ENCODE data around the gene KCNIP3. TPM values are rescaled to one million over a fixed set of nuclear protein-coding genes. Genes with fewer than 3 reads are reported as not detected.
A peak's percentile ranks its signal among the peaks of the same experiment; 100 is the strongest.

Gene KCNIP3
- total RNA-seq, 1 donor from 2014 or later: 3.0 TPM

DNA sequence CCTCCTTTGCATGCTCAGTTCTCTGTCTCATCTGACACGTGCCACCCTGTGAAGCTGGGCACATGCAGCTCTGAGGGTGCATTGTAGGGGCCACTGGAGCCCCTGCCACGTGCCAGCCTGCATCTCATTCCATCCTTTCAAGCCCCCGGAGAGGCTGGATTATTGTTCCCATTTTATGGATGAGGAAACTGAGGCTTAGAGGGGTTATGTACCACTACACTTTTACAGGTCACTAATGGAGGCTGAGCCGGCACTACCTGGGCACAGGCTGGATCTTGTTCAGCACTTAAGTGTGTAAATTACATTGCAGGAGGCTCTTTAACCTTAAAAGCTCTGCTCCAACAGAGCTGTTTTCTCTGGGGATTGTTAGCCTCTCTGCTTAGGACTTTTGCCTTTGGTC lies 47.5 kb downstream of the KCNIP3 start:
- no peak for ATAC-seq
- no peak overlapping the region for H3K27ac ChIP-seq
- H3K4me1 ChIP-seq: peaks cover 11% of the 10 kb centered on the region
- no peaks in the 10 kb centered on the region for H3K36me3 ChIP-seq
- no peak for DNase-seq
- intact Hi-C loops (cut with DNase I): no loop called here
- no peak overlapping the region for H3K4me3 ChIP-seq
- TF ChIP-seq CTCF (IDR thresholded peaks at IDR 0.05): no peak
- no peaks in the 10 kb centered on the region for H3K9me3 ChIP-seq
- H3K27me3 ChIP-seq: peaks cover 16% of the 10 kb centered on the region

- H3K9me3 ChIP-seq: no peaks in the 10 kb centered on the region
- H3K27me3 ChIP-seq: peaks cover 16% of the 10 kb centered on the region
- no peak for ATAC-seq
- intact Hi-C loops (cut with DNase I): no loop called here
- H3K27ac ChIP-seq: no peak overlapping the region
- no peak for TF ChIP-seq CTCF (IDR thresholded peaks at IDR 0.05)
- peak overlapping the region; percentile 70 for H3K4me3 ChIP-seq
- DNase-seq: no peak
- no peaks in the 10 kb centered on the region for H3K36me3 ChIP-seq
- peaks cover 11% of the 10 kb centered on the region for H3K4me1 ChIP-seq
These were observed 48.0 kb downstream of the KCNIP3 start for GRCh38 chr2:95345081-95345562.

GRCh38 chr2:95345563-95346230 lies 48.5 kb downstream of the KCNIP3 start:
- Histone ChIP-seq H3K4me1 (peaks cover 11% of the 10 kb centered on the region), H3K27me3 (peaks cover 16% of the 10 kb centered on the region), H3K9me3 (no peaks in the 10 kb centered on the region), H3K27ac (peak overlapping the region; percentile 58), H3K4me3 (peak overlapping the region; percentile 70), H3K36me3 (no peaks in the 10 kb centered on the region)
- intact Hi-C loops (cut with DNase I): no loop called here
- DNase-seq: peak; percentile 92
- ATAC-seq: peak; percentile 94
- peak; percentile 90 for TF ChIP-seq CTCF (IDR thresholded peaks at IDR 0.05)

GRCh38 chr2:95346231-95346737 lies 49.1 kb downstream of the KCNIP3 start:
- no peak for TF ChIP-seq CTCF (IDR thresholded peaks at IDR 0.05)
- H3K4me3 ChIP-seq: peak overlapping the region; percentile 70
- H3K9me3 ChIP-seq: no peaks in the 10 kb centered on the region
- DNase-seq (peak; percentile 81), ATAC-seq (peak; percentile 77)
- H3K4me1 ChIP-seq: peaks cover 11% of the 10 kb centered on the region
- H3K27me3 ChIP-seq: peaks cover 16% of the 10 kb centered on the region
- intact Hi-C loops (cut with DNase I): no loop called here
- H3K36me3 ChIP-seq: no peaks in the 10 kb centered on the region
- peak overlapping the region; percentile 58 for H3K27ac ChIP-seq

DNA sequence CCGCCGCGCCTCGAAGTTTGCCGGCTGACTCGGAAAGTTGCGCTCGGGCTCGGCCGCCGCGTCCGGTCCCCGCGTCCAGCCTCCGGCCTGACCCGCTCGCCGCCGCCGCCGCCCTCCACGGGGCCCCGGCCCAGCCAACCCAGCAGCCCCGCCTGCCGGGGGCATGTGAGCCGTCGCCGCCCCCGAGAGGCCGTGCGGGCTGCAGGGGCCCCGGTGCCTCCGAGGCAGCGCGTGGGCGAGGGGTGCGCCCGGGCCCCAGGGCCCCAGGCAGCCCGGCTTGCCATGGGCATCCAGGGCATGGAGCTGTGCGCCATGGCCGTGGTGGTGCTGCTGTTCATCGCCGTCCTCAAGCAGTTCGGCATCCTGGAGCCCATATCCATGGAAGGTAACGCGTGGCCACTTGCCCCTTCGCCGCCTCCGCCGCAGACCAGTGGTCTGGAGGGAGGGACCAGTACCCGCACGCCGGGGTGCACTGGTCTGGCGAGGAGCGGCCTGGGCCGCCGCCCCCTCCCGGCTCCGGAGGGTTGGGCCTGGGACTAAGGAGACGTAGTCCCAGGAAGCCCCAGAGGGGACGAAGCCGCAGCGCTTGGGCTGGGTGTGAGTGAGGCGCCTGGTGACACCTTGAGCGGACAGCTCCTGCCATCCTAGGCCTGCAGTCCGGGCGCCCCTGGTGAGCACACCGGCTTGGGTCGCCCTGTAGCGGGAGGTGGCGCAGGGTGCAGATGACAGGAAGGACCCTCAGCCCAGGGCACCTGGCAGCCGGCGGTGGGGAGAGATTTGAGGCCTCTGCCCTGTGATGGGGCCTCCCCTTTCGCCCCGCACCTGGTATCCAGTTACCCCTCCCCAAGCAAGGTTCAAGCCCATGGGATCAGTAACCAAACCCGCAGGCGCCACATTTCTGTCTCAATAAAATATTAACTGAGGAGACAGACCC lies 49.9 kb downstream of the KCNIP3 start:
- Histone ChIP-seq H3K36me3 (no peaks in the 10 kb centered on the region), H3K4me1 (peaks cover 11% of the 10 kb centered on the region), H3K9me3 (no peaks in the 10 kb centered on the region), H3K4me3 (peak overlapping the region; percentile 39), H3K27me3 (peaks cover 16% of the 10 kb centered on the region), H3K27ac (no peak overlapping the region)
- TF ChIP-seq CTCF (IDR thresholded peaks at IDR 0.05): no peak
- DNase-seq (peak; percentile 66), ATAC-seq (no peak)
- intact Hi-C loops (cut with DNase I): no loop called here
